GM12892 (cell line): ENCODE data around the gene MB21D2.

ENCODE experiments used
- POLR2A ChIP-seq: IDR thresholded peaks from 2 replicates; pipeline ENCODE4 v1.6.1; 2011; ENCODE audit warnings: low read depth, low read length, control low read depth
- POLR2AphosphoS5 ChIP-seq: IDR thresholded peaks from 2 replicates; pipeline ENCODE4 v1.6.1; 2011; ENCODE audit warnings: low read depth, low read length, control low read depth
- TAF1 ChIP-seq: IDR thresholded peaks from 2 replicates; pipeline ENCODE4 v1.6.1; 2011; ENCODE audit warnings: low read depth, mild to moderate bottlenecking, control low read depth, low read length, borderline replicate concordance

GRCh38 chr3:192881159-192881786, 36.4 kb downstream of the MB21D2 start:
- TF ChIP-seq POLR2AphosphoS5, result no peak
- no peak for TF ChIP-seq POLR2A
- no peak for TF ChIP-seq TAF1
